Adrenal gland (tissue), 5 donors: ENCODE results near the gene FAM186B.

ENCODE experiments used
- POLR2A ChIP-seq, 2 donors: fragments of 450-650 bp; IDR thresholded peaks; one replicate each; pipeline ENCODE4 v1.6.1; 2017; ENCODE audit warnings: antibody characterized with exemption in 2 of 2, mild to moderate bottlenecking in 2 of 2, moderate library complexity in 1 of 2
- TF ChIP-seq, protein P1 (sequence below), 6 experiments: fragments of 450-650 bp in 4 of 6; fragments of 200-600 bp in 2 of 6; sonication (generic) in 1 of 6; IDR thresholded peaks; 1 replicate in 5 of 6; 2 replicates in 1 of 6; pipeline versions ENCODE4 v1.5.1 to v1.8.0; 2016 to 2021; ENCODE audit warnings: antibody characterized with exemption in 6 of 6, mild to moderate bottlenecking in 2 of 6, moderate library complexity in 1 of 6
- donor health status: DM: no; HTN: no; CAD: no.

DNA sequence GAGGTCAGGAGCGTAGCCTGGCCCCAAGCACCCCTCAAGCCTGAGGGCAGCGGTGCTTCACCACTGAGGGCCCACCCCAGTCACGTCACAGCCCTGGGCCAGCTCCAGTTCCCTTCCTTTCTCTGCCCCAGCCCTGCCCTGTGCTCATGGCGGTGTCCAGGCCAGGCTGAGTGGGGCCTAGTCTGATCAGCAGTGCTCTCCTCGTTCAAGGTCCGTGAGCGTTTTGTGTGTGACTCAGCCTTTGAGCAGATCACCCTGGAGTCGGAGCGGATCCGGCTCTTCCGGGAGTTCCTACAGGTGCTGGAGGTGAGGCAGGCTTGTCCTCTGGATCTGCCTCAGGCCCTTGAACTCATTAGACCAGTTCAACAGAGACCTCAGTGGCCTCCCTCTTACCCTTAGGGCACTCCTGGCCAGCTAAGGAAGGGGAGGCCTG lies 36.9 kb upstream of the FAM186B start:
- TF ChIP-seq, protein P1, sequence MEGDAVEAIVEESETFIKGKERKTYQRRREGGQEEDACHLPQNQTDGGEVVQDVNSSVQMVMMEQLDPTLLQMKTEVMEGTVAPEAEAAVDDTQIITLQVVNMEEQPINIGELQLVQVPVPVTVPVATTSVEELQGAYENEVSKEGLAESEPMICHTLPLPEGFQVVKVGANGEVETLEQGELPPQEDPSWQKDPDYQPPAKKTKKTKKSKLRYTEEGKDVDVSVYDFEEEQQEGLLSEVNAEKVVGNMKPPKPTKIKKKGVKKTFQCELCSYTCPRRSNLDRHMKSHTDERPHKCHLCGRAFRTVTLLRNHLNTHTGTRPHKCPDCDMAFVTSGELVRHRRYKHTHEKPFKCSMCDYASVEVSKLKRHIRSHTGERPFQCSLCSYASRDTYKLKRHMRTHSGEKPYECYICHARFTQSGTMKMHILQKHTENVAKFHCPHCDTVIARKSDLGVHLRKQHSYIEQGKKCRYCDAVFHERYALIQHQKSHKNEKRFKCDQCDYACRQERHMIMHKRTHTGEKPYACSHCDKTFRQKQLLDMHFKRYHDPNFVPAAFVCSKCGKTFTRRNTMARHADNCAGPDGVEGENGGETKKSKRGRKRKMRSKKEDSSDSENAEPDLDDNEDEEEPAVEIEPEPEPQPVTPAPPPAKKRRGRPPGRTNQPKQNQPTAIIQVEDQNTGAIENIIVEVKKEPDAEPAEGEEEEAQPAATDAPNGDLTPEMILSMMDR (IDR thresholded peaks at IDR 0.05): no peak
- peak in 1 of 2 donors; percentile 59 for TF ChIP-seq POLR2A (IDR thresholded peaks at IDR 0.05)
